GM12864 (cell line): ENCODE measurements around the gene CACNA1C.

Experiments used
- DNase-seq: peaks from one replicate; pipeline ENCODE4 v3.0.0-alpha.2; 2011; ENCODE audit warnings: low read depth
- H3K4me3 ChIP-seq: 2 replicates; pipeline ENCODE4 v1.5.1; 2011; ENCODE audit warnings: mild to moderate bottlenecking, low read depth, low read length, control low read depth
- TF ChIP-seq, protein P1 (sequence below): IDR thresholded peaks from 2 replicates; pipeline ENCODE4 v1.5.1; 2011; ENCODE audit warnings: low read depth, mild to moderate bottlenecking, moderate library complexity, low read length, control low read depth, inconsistent platforms; ENCODE audit errors: missing control alignments

Gene CACNA1C

DNA sequence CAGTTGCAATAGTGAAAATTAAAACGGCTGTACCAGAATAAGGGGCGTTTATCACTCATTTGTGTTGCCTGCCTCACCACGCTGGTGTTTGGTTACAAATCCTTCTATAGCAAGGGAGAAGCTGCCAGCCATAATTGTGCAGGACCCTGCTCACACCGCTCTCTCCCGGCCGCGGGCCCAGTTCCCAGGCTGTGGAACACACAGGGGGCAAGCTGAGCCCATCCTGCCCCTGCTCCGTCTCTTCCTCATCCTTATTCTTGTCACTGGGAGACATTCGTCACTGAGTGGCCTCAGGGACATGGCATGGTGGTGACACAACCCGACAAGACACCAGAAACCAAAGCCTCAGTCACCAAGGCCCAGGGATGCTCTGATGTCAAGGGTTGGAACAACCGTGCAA is 625.6 kb downstream of the CACNA1C start:
- DNase-seq: no peak
- no peak overlapping the region for H3K4me3 ChIP-seq
- TF ChIP-seq, protein P1, sequence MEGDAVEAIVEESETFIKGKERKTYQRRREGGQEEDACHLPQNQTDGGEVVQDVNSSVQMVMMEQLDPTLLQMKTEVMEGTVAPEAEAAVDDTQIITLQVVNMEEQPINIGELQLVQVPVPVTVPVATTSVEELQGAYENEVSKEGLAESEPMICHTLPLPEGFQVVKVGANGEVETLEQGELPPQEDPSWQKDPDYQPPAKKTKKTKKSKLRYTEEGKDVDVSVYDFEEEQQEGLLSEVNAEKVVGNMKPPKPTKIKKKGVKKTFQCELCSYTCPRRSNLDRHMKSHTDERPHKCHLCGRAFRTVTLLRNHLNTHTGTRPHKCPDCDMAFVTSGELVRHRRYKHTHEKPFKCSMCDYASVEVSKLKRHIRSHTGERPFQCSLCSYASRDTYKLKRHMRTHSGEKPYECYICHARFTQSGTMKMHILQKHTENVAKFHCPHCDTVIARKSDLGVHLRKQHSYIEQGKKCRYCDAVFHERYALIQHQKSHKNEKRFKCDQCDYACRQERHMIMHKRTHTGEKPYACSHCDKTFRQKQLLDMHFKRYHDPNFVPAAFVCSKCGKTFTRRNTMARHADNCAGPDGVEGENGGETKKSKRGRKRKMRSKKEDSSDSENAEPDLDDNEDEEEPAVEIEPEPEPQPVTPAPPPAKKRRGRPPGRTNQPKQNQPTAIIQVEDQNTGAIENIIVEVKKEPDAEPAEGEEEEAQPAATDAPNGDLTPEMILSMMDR: no peak

DNA sequence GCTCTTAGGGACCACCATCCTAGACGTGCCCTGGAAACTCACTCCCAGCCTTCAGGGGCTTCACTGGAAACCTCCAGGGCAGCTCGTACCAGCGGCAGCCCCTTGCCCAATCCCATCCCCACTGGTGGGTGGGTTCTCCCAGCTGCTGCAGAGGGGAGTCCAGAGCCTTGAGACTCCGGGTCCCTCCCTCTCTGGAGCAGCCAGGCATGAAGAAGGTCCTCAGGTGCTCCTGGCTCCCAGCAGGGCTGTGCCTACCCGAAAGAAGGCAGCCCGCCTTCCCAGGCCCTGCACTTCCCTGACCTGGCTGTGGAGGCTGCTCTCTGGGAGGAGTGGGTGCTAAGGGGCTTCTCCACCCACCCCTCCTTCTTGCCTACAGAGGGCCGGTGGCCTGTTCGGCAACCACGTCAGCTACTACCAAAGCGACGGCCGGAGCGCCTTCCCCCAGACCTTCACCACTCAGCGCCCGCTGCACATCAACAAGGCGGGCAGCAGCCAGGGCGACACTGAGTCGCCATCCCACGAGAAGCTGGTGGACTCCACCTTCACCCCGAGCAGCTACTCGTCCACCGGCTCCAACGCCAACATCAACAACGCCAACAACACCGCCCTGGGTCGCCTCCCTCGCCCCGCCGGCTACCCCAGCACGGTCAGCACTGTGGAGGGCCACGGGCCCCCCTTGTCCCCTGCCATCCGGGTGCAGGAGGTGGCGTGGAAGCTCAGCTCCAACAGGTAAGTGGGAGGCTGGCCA is 626.5 kb downstream of the CACNA1C start:
- DNase-seq: no peak
- no peak overlapping the region for H3K4me3 ChIP-seq

DNA sequence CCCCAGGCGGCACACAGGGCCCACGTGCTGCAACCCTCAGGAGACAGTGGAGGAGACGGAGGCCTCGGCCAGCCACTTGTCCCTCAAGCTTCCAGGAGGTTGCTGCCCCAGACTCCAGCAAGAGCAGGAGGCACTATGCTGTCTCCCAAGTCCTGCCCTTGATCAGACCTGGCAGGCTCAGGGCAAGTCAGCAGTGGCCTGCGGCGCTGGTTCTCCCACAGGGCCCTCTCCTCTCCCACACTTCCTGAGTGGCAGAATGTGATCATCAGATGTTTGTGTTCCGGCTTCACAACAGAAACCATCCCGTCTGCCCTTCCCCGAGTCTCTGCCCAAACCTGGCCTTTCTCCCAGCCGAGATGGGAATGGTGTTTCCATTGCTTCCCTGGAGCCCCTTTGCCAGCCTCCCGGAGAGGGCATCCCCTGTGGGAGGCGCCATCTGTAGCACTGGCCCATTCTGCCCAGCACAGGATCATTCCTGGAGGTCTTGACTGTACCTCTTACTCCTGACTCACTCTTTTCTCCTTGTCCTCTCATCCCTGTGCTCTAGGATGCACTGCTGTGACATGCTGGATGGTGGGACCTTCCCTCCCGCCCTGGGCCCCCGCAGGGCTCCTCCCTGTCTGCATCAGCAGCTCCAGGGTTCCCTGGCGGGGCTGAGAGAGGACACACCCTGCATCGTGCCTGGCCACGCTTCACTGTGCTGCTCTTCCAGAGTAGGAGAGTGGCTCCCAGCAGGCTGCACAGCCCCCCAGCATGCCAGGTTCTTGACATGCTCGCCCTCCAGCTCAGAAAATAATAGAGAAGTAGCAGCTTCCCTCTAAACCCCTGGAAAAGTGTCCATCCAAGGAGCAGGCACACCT is 627.3 kb downstream of the CACNA1C start:
- TF ChIP-seq, protein P1: no peak
- no peak for DNase-seq
- H3K4me3 ChIP-seq: no peak overlapping the region

More for the DNA sequence above, 626.5 kb downstream of the CACNA1C start:
- TF ChIP-seq, protein P1: no peak

DNA sequence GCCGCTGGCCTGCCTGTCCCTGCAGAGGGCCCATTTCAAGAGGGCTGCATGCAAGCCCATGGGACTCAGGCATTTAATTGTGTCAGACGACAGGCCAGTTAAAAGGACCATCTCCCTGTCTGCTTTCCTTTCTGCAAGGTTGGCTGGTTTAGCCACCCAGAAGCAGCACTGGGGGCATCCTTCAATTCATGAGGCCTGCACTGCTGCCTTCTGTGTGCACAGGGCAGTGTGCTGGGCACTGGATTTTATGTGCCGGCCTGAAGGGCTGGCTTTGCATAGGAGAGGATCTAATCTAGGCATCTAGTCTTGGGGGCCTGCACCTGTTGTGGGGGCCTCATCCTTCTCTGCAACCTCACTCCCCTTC is 627.9 kb downstream of the CACNA1C start:
- no peak overlapping the region for H3K4me3 ChIP-seq
- TF ChIP-seq, protein P1: no peak
- no peak for DNase-seq

DNA sequence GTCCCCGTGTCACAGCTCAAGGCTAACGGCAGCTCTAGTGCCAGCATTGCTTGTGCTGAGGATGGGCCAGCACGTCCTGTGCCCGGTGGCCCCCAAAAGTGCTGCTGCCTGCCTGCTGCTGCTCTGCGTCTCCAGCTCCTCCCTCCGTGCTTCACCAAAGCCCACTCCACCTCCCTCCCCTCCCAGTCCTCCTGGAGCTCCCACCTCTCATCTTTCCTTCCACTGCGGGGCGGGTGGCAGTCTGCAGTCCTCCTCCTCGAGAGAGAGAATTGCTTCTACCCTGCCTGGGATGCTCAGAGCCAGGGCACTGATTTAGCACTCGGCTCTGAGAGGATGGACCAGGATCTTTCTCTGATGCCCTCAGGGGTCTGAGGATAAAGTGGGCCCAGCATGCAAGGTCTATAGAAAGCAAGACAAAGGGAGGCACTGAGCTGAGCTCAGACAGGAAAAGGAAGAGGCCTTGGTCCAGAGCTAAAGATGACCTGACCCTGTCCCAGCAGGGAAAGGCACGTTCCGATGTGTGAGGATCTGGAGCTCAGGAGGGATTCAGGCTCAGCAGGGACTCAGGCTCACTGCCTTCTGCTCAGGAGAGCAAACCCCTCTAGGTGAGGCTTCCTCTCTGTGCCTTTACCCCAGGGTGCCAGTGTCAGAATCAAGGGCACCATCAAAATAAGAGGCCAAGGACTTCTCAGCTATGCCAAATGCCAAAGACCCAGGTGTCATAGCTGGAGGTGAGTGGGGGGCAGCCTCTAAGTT is 628.8 kb downstream of the CACNA1C start:
- TF ChIP-seq, protein P1: no peak
- no peak overlapping the region for H3K4me3 ChIP-seq

DNA sequence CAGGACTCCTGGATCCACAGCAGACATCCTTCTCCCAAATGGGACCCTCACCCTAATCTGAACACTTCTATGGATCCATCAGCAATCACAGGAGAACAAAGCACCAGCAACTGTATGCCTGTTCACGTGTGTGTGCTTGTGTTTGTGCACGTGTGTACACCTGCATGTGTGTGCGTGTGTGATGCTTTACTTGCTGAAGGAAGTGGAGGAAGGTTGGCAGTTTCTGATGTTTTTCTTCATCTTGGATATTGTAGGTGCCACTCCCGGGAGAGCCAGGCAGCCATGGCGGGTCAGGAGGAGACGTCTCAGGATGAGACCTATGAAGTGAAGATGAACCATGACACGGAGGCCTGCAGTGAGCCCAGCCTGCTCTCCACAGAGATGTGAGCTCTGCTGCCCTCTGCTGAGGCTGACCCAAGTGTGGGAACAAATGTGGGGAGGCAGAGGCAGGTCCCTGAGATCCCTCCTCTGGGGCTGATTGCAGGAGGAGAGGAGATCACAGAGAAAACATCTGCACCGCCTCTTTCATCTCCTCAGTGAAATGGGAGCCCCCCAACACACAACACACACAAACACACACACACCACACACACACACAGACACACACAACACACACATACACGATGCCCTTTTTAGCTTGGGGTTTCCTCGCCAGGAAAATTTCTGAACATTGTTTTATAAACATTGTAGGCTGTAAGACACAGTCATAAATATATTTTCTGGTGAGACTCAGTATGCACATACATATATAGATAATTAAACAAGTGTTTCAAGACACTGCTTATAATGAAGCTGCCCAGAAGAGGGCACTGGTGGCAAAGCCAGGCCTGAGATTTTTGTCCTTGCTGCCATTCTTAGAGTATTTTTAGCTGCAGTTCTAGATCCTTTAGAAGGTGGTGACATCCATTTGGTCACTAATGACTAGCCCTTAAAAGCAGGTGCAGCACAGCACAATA is 629.8 kb downstream of the CACNA1C start:
- no peak for DNase-seq
- no peak overlapping the region for H3K4me3 ChIP-seq

More for the DNA sequence above, 628.8 kb downstream of the CACNA1C start:
- DNase-seq: no peak

More for the DNA sequence above, 629.8 kb downstream of the CACNA1C start:
- TF ChIP-seq, protein P1: peak; percentile 44
